ENCODE measurements around the gene JAG1.

Gene JAG1

DNA sequence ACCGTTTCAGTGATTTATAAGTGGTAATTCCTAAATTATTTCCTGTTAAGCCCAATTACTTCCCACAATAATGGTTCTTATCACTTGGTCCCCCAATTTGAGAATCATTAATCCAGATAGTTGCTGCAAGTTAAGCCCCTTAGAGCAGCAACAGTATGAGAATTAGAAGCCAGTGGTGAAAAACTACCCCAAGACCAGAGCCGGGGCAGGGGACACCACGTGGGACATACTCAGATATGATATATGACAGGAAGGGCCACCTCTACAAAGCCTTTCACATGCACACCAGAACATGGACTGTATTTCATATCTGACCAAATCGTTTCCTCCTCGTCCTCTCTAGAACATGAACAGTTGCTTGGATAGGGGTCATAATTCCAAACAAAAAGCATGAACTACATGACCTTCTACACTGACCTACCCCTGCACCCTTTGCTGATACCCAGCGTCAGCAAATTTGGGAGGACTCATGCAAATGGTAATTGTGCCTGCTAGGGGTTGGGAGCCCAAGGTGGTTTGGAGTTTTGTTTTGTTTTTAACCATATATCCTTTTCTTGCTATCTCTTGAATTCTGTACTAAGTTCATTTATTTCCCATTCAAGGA is 3.9 kb downstream of the JAG1 start:
- no peak for DNase-seq (ENCODE audit: low spot score)
- Histone ChIP-seq H3K4me1 (ENCODE audit: control insufficient read depth in 2 of 2, insufficient read depth in 1 of 2, low read depth in 1 of 2, low read length in 2 of 2) (peaks cover 40 to 57% of the 10 kb centered on the region in 2 donors), H2BK12ac (ENCODE audit: low read length) (no peak overlapping the region), H3K4me3 (ENCODE audit: low read length in 2 of 2) (peak overlapping the region in 1 of 2 donors; percentile 72), H3K9ac (ENCODE audit: low read depth, low read length, poor library complexity) (no peak overlapping the region), H3K4ac (ENCODE audit: low read length) (no peak overlapping the region), H3K4me2 (ENCODE audit: insufficient read depth, low read length, poor library complexity, severe bottlenecking) (peak overlapping the region; percentile 48), H3K27me3 (ENCODE audit: control insufficient read depth in 3 of 3, insufficient read depth in 3 of 3, low read depth in 1 of 3, low read length in 3 of 3) (no peaks in the 10 kb centered on the region), H2BK120ac (ENCODE audit: low read depth, low read length) (no peak overlapping the region), H2AK5ac (ENCODE audit: low read depth, low read length) (no peak overlapping the region), H4K91ac (ENCODE audit: low read depth, low read length, poor library complexity) (no peak overlapping the region), H3K23ac (ENCODE audit: low read depth, low read length, poor library complexity) (no peak overlapping the region), H3K27ac (replicated peaks; ENCODE audit: low read length) (no peak overlapping the region), H3K36me3 (replicated peaks in 1 of 2; ENCODE audit: control insufficient read depth in 2 of 2, insufficient read depth in 2 of 2, low read length in 2 of 2) (peaks cover 30 to 40% of the 10 kb centered on the region in 2 donors), H3K79me1 (ENCODE audit: low read depth, low read length) (peaks cover 18% of the 10 kb centered on the region), H3K18ac (ENCODE audit: low read length) (no peak overlapping the region), H3K9me3 (replicated peaks in 1 of 2; ENCODE audit: control insufficient read depth in 2 of 2, insufficient read depth in 1 of 2, low read depth in 1 of 2, low read length in 2 of 2) (no peaks in the 10 kb centered on the region), H2BK15ac (ENCODE audit: low read length) (no peak overlapping the region), H4K8ac (ENCODE audit: low read depth, low read length) (no peak overlapping the region), H3K14ac (ENCODE audit: low read length) (no peak overlapping the region), H2BK5ac (ENCODE audit: low read length) (no peak overlapping the region), H2AFZ (ENCODE audit: low read length) (no peak overlapping the region)
- WGBS, 2 donors (ENCODE audit: extremely low coverage in 2 of 2, insufficient read length in 2 of 2, insufficient replicate concordance in 1 of 2) = no CpG with 5 or more reads among the region's 6 CpGs

GRCh38 chr20:10668677-10669368 is 5.0 kb downstream of the JAG1 start:
- H3K4me3 ChIP-seq (ENCODE audit: low read length in 2 of 2) = peak overlapping the region in 1 of 2 donors; percentile 18
- H3K4me1 ChIP-seq (ENCODE audit: control insufficient read depth in 2 of 2, insufficient read depth in 1 of 2, low read depth in 1 of 2, low read length in 2 of 2) = peaks cover 49 to 63% of the 10 kb centered on the region in 2 donors
- no peak overlapping the region for H2BK120ac ChIP-seq (ENCODE audit: low read depth, low read length)

GRCh38 chr20:10667560-10668167 is 6.1 kb downstream of the JAG1 start:
- Histone ChIP-seq H3K4ac (ENCODE audit: low read length) (no peak overlapping the region), H3K27ac (replicated peaks; ENCODE audit: low read length) (peak overlapping the region; percentile 70), H2BK5ac (ENCODE audit: low read length) (no peak overlapping the region), H3K14ac (ENCODE audit: low read length) (no peak overlapping the region), H2AK5ac (ENCODE audit: low read depth, low read length) (no peak overlapping the region), H4K91ac (ENCODE audit: low read depth, low read length, poor library complexity) (no peak overlapping the region), H4K8ac (ENCODE audit: low read depth, low read length) (no peak overlapping the region), H2BK120ac (ENCODE audit: low read depth, low read length) (no peak overlapping the region), H2BK15ac (ENCODE audit: low read length) (no peak overlapping the region), H3K4me3 (ENCODE audit: low read length in 2 of 2) (no peak overlapping the region), H2BK12ac (ENCODE audit: low read length) (no peak overlapping the region), H2AFZ (ENCODE audit: low read length) (no peak overlapping the region), H3K18ac (ENCODE audit: low read length) (no peak overlapping the region), H3K79me1 (ENCODE audit: low read depth, low read length) (peaks cover 16% of the 10 kb centered on the region), H3K36me3 (replicated peaks in 1 of 2; ENCODE audit: control insufficient read depth in 2 of 2, insufficient read depth in 2 of 2, low read length in 2 of 2) (peaks cover 51 to 53% of the 10 kb centered on the region in 2 donors), H3K23ac (ENCODE audit: low read depth, low read length, poor library complexity) (no peak overlapping the region), H3K27me3 (ENCODE audit: control insufficient read depth in 3 of 3, insufficient read depth in 3 of 3, low read depth in 1 of 3, low read length in 3 of 3) (no peaks in the 10 kb centered on the region), H3K9me3 (replicated peaks in 1 of 2; ENCODE audit: control insufficient read depth in 2 of 2, insufficient read depth in 1 of 2, low read depth in 1 of 2, low read length in 2 of 2) (peaks cover 0 to 2% of the 10 kb centered on the region in 2 donors), H3K4me2 (ENCODE audit: insufficient read depth, low read length, poor library complexity, severe bottlenecking) (no peak overlapping the region), H3K9ac (ENCODE audit: low read depth, low read length, poor library complexity) (no peak overlapping the region), H3K4me1 (ENCODE audit: control insufficient read depth in 2 of 2, insufficient read depth in 1 of 2, low read depth in 1 of 2, low read length in 2 of 2) (peaks cover 51 to 63% of the 10 kb centered on the region in 2 donors)
- peak; percentile 73 for DNase-seq (ENCODE audit: low spot score)
- WGBS, 2 donors (ENCODE audit: extremely low coverage in 2 of 2, insufficient read length in 2 of 2, insufficient replicate concordance in 1 of 2) = no CpG with 5 or more reads among the region's 6 CpGs

More at GRCh38 chr20:10668677-10669368, 5.0 kb downstream of the JAG1 start:
- H3K14ac ChIP-seq (ENCODE audit: low read length) = no peak overlapping the region
- H3K9me3 ChIP-seq (replicated peaks in 1 of 2; ENCODE audit: control insufficient read depth in 2 of 2, insufficient read depth in 1 of 2, low read depth in 1 of 2, low read length in 2 of 2) = no peaks in the 10 kb centered on the region
- H2AFZ ChIP-seq (ENCODE audit: low read length) = no peak overlapping the region
- peaks cover 18% of the 10 kb centered on the region for H3K79me1 ChIP-seq (ENCODE audit: low read depth, low read length)
- no peak overlapping the region for H2BK15ac ChIP-seq (ENCODE audit: low read length)
- H3K18ac ChIP-seq (ENCODE audit: low read length) = no peak overlapping the region
- H3K9ac ChIP-seq (ENCODE audit: low read depth, low read length, poor library complexity) = no peak overlapping the region
- no peak overlapping the region for H4K8ac ChIP-seq (ENCODE audit: low read depth, low read length)
- peak overlapping the region; percentile 70 for H3K27ac ChIP-seq (replicated peaks; ENCODE audit: low read length)
- WGBS, 2 donors (ENCODE audit: extremely low coverage in 2 of 2, insufficient read length in 2 of 2, insufficient replicate concordance in 1 of 2) = no CpG with 5 or more reads among the region's 7 CpGs
- no peaks in the 10 kb centered on the region for H3K27me3 ChIP-seq (ENCODE audit: control insufficient read depth in 3 of 3, insufficient read depth in 3 of 3, low read depth in 1 of 3, low read length in 3 of 3)
- no peak overlapping the region for H2BK5ac ChIP-seq (ENCODE audit: low read length)
- peak overlapping the region; percentile 39 for H3K4me2 ChIP-seq (ENCODE audit: insufficient read depth, low read length, poor library complexity, severe bottlenecking)
- H2BK12ac ChIP-seq (ENCODE audit: low read length) = no peak overlapping the region
- no peak overlapping the region for H3K23ac ChIP-seq (ENCODE audit: low read depth, low read length, poor library complexity)
- peaks cover 42% of the 10 kb centered on the region in 2 donors for H3K36me3 ChIP-seq (replicated peaks in 1 of 2; ENCODE audit: control insufficient read depth in 2 of 2, insufficient read depth in 2 of 2, low read length in 2 of 2)
- no peak overlapping the region for H3K4ac ChIP-seq (ENCODE audit: low read length)
- DNase-seq (ENCODE audit: low spot score) = no peak
- no peak overlapping the region for H4K91ac ChIP-seq (ENCODE audit: low read depth, low read length, poor library complexity)
- H2AK5ac ChIP-seq (ENCODE audit: low read depth, low read length) = no peak overlapping the region

- Histone ChIP-seq H3K36me3 (replicated peaks in 1 of 2; ENCODE audit: control insufficient read depth in 2 of 2, insufficient read depth in 2 of 2, low read length in 2 of 2) (peaks cover 50 to 59% of the 10 kb centered on the region in 2 donors), H2BK15ac (ENCODE audit: low read length) (no peak overlapping the region), H3K4me2 (ENCODE audit: insufficient read depth, low read length, poor library complexity, severe bottlenecking) (peak overlapping the region; percentile 2), H3K23ac (ENCODE audit: low read depth, low read length, poor library complexity) (no peak overlapping the region), H3K4me3 (ENCODE audit: low read length in 2 of 2) (no peak overlapping the region), H3K14ac (ENCODE audit: low read length) (peak overlapping the region; percentile 77), H3K27ac (replicated peaks; ENCODE audit: low read length) (peak overlapping the region; percentile 58), H2BK5ac (ENCODE audit: low read length) (peak overlapping the region; percentile 62), H3K4me1 (ENCODE audit: control insufficient read depth in 2 of 2, insufficient read depth in 1 of 2, low read depth in 1 of 2, low read length in 2 of 2) (peaks cover 53 to 59% of the 10 kb centered on the region in 2 donors), H3K9me3 (replicated peaks in 1 of 2; ENCODE audit: control insufficient read depth in 2 of 2, insufficient read depth in 1 of 2, low read depth in 1 of 2, low read length in 2 of 2) (peaks cover 0 to 2% of the 10 kb centered on the region in 2 donors), H2BK12ac (ENCODE audit: low read length) (no peak overlapping the region), H2BK120ac (ENCODE audit: low read depth, low read length) (no peak overlapping the region), H3K18ac (ENCODE audit: low read length) (peak overlapping the region; percentile 82), H4K91ac (ENCODE audit: low read depth, low read length, poor library complexity) (no peak overlapping the region), H3K79me1 (ENCODE audit: low read depth, low read length) (peaks cover 13% of the 10 kb centered on the region), H4K8ac (ENCODE audit: low read depth, low read length) (no peak overlapping the region), H3K9ac (ENCODE audit: low read depth, low read length, poor library complexity) (no peak overlapping the region), H2AFZ (ENCODE audit: low read length) (no peak overlapping the region), H3K27me3 (ENCODE audit: control insufficient read depth in 3 of 3, insufficient read depth in 3 of 3, low read depth in 1 of 3, low read length in 3 of 3) (no peaks in the 10 kb centered on the region), H3K4ac (ENCODE audit: low read length) (no peak overlapping the region), H2AK5ac (ENCODE audit: low read depth, low read length) (peak overlapping the region; percentile 42)
- WGBS, 2 donors (ENCODE audit: extremely low coverage in 2 of 2, insufficient read length in 2 of 2, insufficient replicate concordance in 1 of 2) = no CpG with 5 or more reads among the region's 21 CpGs
- DNase-seq (ENCODE audit: low spot score) = no peak
These were observed 6.8 kb downstream of the JAG1 start for GRCh38 chr20:10667077-10667401.

Measured in neuronal stem cell (in vitro differentiated cells).